GM03348 (cell line): ENCODE results near the gene FCN1.

Source experiments
- DNase-seq: peaks from one replicate; pipeline ENCODE4 v3.0.0; 2012; ENCODE audit warnings: low spot score

The FCN1 gene

DNA sequence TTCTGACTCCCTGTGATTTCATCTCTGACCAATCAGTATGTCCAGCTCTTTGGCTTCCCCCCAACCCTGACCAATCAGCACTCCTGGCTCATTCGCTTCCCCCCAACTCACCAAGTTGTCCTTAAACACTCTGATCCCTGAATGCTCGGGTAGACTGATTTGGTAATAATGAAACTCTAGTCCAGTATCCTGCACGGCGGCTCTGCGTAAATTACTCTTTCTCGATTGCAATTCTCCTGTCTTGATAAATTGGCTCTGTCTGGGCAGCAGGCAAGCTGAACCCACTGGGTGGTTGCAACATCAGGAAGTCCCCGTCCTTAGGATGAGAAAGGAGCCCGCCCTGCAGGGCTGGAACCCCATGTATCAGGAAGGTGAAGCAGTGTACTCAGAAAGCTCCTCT, 26.7 kb downstream of the FCN1 start:
- no peak for DNase-seq

- DNase-seq, result no peak
Measured at GRCh38 chr9:134890155-134890495, 27.6 kb downstream of the FCN1 start.

DNA sequence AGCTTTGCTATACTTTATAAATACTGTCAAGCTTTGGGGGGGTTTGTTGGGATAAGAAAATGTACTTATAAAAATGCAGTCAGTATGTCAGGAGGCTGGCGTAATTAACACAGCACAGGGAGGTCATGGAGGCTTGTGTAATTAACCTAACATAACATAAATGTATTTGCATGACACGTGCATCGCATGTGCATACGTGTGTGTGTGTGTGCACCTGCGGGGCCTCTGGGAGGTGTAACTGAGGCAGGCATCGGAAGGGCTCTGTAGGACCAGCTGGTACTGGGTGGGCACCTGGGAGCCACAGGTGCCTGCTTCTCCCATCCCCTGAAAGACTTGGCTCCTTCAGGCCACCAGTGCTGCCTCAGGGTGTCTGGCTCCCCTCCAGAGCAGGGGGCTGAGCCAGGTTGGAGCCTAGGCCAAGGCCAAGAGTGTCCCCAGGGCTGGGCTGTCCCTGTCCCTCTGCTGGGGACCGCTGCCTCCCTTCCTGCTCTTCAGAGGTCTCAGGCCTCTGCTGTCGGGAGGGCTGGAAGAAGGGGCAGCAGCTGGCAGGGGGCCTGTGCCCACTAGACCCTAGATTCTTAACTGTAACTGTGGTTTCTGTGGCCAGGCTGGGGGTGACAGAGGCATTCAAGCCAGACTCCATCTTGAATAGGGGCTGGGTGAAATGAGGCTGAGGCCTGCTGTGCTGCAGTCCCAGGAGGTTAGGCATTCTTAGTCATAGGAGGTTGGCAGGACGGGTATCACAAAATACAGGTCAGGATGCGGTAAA, 28.1 kb downstream of the FCN1 start:
- no peak for DNase-seq

DNA sequence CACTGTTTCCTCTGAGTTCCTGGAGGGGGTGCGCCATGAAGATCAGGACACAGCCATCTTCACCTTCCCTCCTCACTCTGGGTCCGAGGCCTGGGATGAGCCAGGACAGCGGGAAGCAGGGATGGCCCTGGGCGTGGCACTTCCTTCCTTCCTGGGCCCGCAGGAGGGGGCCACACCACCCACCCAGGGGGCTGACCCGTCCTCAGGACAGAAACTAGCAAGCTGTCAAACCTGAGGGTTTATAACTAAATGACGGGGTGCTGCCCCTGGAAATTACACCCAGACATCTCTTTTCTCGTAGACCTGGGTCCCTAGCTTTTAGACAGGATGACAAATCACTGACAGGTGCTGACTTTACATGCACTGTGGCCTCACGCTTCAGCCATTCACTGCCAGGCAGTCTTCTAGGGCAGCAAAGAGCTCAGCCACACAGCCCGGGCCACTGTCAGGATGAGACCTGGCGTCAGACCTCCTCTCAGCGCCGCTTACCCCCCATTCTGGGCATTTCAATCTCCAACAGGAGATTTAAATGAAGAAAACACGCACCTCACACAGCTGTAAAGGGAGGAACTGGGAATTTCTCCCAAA, 29.0 kb downstream of the FCN1 start:
- no peak for DNase-seq

DNA sequence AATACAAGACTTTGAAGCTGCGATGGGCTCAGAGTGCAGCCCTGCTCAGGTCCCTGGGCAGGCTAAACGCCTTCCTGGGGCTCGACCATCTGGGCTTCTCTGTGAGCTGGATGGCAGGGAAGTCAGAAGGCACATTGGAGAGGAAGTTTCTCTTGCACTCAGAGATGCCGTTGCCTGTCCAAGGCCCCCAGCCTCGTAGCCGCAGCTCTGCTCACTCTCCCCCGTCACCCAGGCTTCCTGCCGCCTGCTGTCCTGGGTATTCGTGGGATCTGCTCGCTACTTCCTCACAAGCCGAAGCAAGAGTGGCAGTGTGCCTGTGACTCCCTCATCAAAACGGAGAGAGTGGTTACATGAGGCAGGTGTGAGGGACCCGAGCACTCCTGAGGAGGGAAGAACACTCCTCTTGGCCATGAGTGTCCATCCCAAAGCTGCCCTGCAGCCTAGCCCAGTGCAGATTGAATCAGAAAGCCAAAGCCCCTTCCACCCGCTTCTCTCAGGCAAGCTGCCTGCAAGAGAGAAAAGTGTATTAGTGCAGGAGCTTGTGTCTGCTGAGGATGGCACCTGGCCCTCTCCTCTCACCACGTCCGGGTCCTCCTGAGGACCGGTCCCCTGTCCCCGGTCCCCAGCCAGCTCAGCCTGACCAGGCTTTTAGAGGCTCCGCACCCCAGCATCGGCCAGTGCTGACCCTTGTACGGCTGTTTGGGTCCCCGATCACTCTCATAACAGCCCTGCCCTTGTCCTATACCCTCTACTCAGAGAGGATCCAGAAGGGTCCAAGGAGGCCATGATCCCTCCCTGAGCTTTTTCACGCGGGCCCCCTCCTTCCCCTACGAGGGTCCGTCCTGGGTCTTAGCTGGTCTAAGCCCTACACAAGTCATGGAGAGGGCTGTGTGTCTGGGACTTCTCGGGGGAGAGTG, 29.8 kb downstream of the FCN1 start:
- no peak for DNase-seq

DNA sequence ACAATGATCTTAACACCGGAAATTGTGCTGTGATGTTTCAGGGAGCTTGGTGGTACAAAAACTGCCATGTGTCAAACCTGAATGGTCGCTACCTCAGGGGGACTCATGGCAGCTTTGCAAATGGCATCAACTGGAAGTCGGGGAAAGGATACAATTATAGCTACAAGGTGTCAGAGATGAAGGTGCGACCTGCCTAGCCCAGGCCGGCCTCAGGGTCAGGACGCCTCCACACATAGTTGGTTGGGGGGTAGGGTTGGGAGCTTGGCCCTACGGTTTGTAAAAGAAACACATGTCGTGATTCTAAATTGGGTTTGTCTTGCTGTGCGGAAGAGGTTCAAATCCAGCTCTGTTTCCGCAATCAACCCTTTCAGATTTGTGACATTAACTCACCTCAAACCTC, 30.5 kb downstream of the FCN1 start:
- DNase-seq, result no peak

GRCh38 chr9:134886413-134886913, 31.2 kb downstream of the FCN1 start:
- no peak for DNase-seq

- DNase-seq, result no peak
Measured at GRCh38 chr9:134885679-134886412, 31.9 kb downstream of the FCN1 start.

DNA sequence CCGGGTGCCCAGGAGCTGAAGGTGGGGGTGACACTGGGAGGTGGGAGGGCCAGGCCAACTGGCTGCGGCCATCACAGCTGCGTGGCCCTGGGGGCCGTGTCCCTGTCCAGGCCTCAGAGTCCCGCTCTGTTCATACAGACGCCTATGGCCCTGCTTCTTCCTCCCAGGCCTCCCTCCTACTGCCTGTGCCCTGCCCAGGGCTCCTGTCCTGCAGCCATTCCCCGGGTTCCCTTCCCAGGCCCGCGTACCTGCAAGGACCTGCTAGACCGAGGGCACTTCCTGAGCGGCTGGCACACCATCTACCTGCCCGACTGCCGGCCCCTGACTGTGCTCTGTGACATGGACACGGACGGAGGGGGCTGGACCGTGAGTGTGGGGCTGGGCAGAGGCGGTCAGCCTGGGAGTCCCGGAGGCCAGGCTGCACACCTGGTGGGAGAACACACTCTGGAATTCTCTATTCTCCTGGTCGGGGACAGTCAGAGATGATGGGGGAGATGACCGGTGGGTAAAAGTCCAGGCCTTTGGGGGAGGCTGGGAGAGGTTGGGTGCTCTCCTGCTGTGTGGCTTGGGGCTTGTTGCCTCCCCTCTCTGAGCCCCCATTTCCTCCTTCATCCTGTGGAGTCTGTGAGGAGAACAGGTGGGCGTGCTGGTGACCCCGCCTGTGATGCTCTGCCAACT, 32.6 kb downstream of the FCN1 start:
- no peak for DNase-seq

DNA sequence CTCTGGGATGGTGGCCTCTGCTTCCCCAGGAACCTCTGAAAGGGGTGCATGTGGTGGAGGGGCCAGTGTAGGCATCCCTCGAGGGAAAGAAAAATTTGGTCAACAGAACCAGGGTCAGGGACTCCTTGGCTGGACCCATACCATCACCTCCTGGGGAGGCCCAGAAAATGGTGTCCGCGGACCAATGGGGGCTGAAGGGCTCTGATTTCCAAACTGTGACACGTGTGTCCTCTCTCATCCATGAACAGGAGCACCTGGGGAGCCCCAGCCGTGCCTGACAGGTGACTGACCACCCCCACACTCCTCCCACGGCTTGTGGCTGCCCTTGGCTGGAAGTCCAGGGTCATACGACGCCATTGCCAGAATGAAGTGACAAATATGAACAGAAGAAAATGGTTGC, 33.2 kb downstream of the FCN1 start:
- no peak for DNase-seq

- no peak for DNase-seq
Measured at GRCh38 chr9:134883040-134883782, 34.5 kb downstream of the FCN1 start.

GRCh38 chr9:134882204-134882785, 35.4 kb downstream of the FCN1 start:
- DNase-seq, result no peak

- no peak for DNase-seq
Measured at GRCh38 chr9:134881313-134881670, 36.4 kb downstream of the FCN1 start.

- no peak for DNase-seq
Measured at GRCh38 chr9:134880484-134881312, 37.0 kb downstream of the FCN1 start, which contains the start of gene FCN2. Gene FCN2, plus strand, starts transcription at chr9:134880810. Its CDS starts 12 bp downstream, at chr9:134880822.

- no peak for DNase-seq
Measured at GRCh38 chr9:134879664-134880483, 37.8 kb downstream of the FCN1 start.

DNA sequence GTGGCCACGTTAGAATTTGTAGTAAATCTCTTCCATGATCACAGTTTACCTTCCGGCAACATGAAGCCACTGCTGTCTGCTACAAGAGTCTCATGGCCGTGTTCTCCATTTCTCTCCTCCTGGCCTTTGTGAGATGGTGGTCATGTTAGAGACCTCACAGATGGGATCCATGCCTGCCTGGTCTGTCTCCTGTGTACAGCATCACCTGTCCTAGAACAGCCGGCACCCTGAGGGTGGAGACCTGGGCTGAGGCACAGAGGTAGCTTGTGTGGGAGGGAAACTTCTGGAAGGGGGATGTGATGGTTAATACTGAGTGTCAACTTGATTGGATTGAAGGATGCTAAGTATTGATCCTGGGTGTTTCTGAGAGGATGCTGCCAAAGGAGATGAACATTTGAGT, 40.2 kb downstream of the FCN1 start:
- DNase-seq, result no peak

DNA sequence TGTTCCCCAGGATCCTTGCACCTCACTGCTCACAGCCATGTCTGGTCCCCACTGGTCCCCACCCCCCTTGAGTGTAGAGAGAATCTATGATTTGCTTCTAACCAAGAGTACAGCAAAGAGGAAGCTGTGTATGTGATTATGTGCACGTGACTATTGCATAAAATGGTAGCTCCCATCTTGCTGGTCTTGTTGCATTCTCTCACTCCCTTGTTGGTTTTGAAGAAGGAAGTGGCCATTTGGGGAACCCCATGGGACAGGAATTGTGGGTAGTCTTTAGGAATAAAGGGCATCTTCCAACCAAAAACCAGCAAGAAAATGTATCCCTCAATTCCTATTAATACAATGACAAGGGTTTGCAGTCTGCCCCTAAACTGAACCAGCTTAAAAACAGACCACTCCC, 42.3 kb downstream of the FCN1 start:
- no peak for DNase-seq

DNA sequence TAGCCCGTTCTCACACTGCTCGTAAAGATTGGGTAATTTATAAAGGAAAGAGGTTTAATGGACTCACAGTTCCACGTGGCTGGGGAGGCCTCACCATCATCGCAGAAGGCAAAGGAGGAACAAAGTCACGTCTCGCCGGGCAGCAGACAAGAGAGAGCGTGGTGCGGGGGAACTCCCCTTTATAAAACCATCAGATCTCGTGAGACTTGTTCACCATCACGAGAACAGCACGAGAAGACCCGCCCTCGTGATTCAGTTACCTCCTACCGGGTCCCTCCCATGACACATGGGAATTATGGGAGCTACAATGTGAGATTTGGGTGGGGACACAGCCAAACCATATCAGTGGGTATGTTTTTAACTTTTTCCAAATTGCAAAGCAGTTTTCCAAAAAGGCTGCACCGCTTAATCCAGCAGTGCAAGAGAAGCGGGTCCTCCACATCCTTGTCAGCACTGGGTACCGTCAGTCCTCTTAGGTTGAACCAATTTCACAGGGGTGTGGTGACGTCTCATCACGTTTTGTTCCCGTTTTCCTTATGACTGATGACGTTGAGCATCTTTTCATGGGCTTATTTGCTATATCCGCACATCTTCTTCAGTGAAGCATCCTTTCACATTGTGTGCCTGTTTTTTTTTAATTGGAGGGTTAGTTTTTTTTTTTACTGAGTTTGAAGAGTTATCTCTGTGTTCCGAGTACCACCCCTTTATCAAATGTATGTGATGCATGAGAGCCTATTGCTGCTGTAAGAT, 45.1 kb downstream of the FCN1 start:
- DNase-seq, result no peak
